H9 (cell line): ENCODE results near the gene LRMDA. TPM values are rescaled to one million over a fixed set of nuclear protein-coding genes. Genes with fewer than 3 reads are reported as not detected.

Experiments
- DNase-seq: peaks from one replicate; pipeline ENCODE4 v3.0.0-alpha.2; 2017
- H2AFZ ChIP-seq: one replicate; pipeline ENCODE4 v1.6.1; 2013; ENCODE audit warnings: mild to moderate bottlenecking, low read length, control low read depth, moderate library complexity
- H2AK5ac ChIP-seq: 2 replicates; pipeline ENCODE4 v1.6.1; 2013; ENCODE audit warnings: low read length, control low read depth, mixed read lengths; ENCODE audit not compliant: insufficient read length
- H2BK120ac ChIP-seq: one replicate; pipeline ENCODE4 v1.6.1; 2013; ENCODE audit warnings: low read depth, mild to moderate bottlenecking, low read length, control low read depth, inconsistent platforms; ENCODE audit not compliant: poor library complexity, severe bottlenecking
- H2BK12ac ChIP-seq: 2 replicates; pipeline ENCODE4 v1.6.1; 2013; ENCODE audit warnings: low read length, control low read depth, mixed read lengths, low read depth; ENCODE audit not compliant: insufficient read length
- H2BK15ac ChIP-seq: 2 replicates; pipeline ENCODE4 v1.6.1; 2013; ENCODE audit warnings: low read depth, low read length, control low read depth
- H2BK20ac ChIP-seq: one replicate; pipeline ENCODE4 v1.6.1; 2013; ENCODE audit warnings: low read depth, mild to moderate bottlenecking, low read length, control low read depth, inconsistent platforms; ENCODE audit not compliant: poor library complexity, severe bottlenecking
- H2BK5ac ChIP-seq: 2 replicates; pipeline ENCODE4 v1.6.1; 2013; ENCODE audit warnings: low read length, control low read depth, mixed read lengths; ENCODE audit not compliant: insufficient read length
- H3K14ac ChIP-seq: 2 replicates; pipeline ENCODE4 v1.6.1; 2013; ENCODE audit warnings: low read length, control low read depth; ENCODE audit not compliant: insufficient read depth
- H3K18ac ChIP-seq: 2 replicates; pipeline ENCODE4 v1.6.1; 2013; ENCODE audit warnings: low read depth, mild to moderate bottlenecking, mixed read lengths, low read length, control low read depth; ENCODE audit not compliant: insufficient read length
- H3K23ac ChIP-seq: 2 replicates; pipeline ENCODE4 v1.6.1; 2013; ENCODE audit warnings: low read length, control low read depth, mixed read lengths, low read depth; ENCODE audit not compliant: insufficient read length
- H3K23me2 ChIP-seq: 2 replicates; pipeline ENCODE4 v1.6.1; 2013; ENCODE audit warnings: low read depth, mild to moderate bottlenecking, mixed read lengths, low read length, control low read depth; ENCODE audit not compliant: insufficient read length, poor library complexity, severe bottlenecking
- H3K27ac ChIP-seq: 2 replicates; pipeline ENCODE4 v1.5.1; 2013; ENCODE audit warnings: low read length, control low read depth, mixed read lengths, low read depth; ENCODE audit not compliant: insufficient read length
- H3K27me3 ChIP-seq: 2 replicates; pipeline ENCODE4 v1.6.1; 2013; ENCODE audit warnings: low read length, control low read depth, inconsistent platforms; ENCODE audit not compliant: insufficient read depth
- H3K4ac ChIP-seq: 2 replicates; pipeline ENCODE4 v1.6.1; 2013; ENCODE audit warnings: low read depth, mild to moderate bottlenecking, control low read depth, inconsistent platforms, low read length, moderate library complexity
- H3K4me1 ChIP-seq: 2 replicates; pipeline ENCODE4 v1.6.1; 2013; ENCODE audit warnings: low read length, control low read depth, inconsistent platforms; ENCODE audit not compliant: insufficient read depth
- H3K4me2 ChIP-seq: 2 replicates; pipeline ENCODE4 v1.6.1; 2013; ENCODE audit warnings: low read length, control low read depth, mixed read lengths; ENCODE audit not compliant: insufficient read length, insufficient read depth
- H3K56ac ChIP-seq: 2 replicates; pipeline ENCODE4 v1.6.1; 2013; ENCODE audit warnings: low read depth, mild to moderate bottlenecking, mixed read lengths, low read length, control low read depth; ENCODE audit not compliant: insufficient read length
- H3K79me1 ChIP-seq: 2 replicates; pipeline ENCODE4 v1.6.1; 2013; ENCODE audit warnings: low read depth, mild to moderate bottlenecking, moderate library complexity, low read length, control low read depth, inconsistent platforms; ENCODE audit not compliant: insufficient read depth, poor library complexity, severe bottlenecking
- H3K79me2 ChIP-seq: 2 replicates; pipeline ENCODE4 v1.6.1; 2013; ENCODE audit warnings: low read length, control low read depth, inconsistent platforms; ENCODE audit not compliant: insufficient read depth
- H3K9ac ChIP-seq: 2 replicates; pipeline ENCODE4 v1.6.1; 2013; ENCODE audit warnings: low read length, control low read depth, mixed read lengths; ENCODE audit not compliant: insufficient read length; ENCODE audit errors: extremely low read depth
- H3K9me3 ChIP-seq: one replicate; pipeline ENCODE4 v1.6.1; 2013; ENCODE audit warnings: low read depth, low read length, inconsistent platforms; ENCODE audit not compliant: control insufficient read depth
- H3T11ph ChIP-seq: one replicate; pipeline ENCODE4 v1.6.1; 2013; ENCODE audit warnings: mild to moderate bottlenecking, low read length, control low read depth, inconsistent platforms
- H4K20me1 ChIP-seq: one replicate; pipeline ENCODE4 v1.6.1; 2013; ENCODE audit not compliant: control insufficient read depth, insufficient read length, insufficient read depth
- H4K5ac ChIP-seq: 2 replicates; pipeline ENCODE4 v1.6.1; 2013; ENCODE audit warnings: low read depth, mild to moderate bottlenecking, mixed read lengths, low read length, control low read depth; ENCODE audit not compliant: insufficient read length
- H4K8ac ChIP-seq: replicated peaks from 2 replicates; pipeline ENCODE4 v1.6.1; 2013; ENCODE audit warnings: low read length, control low read depth, mixed read lengths, low read depth; ENCODE audit not compliant: insufficient read length
- H4K91ac ChIP-seq: 2 replicates; pipeline ENCODE4 v1.6.1; 2013; ENCODE audit warnings: low read depth, mild to moderate bottlenecking, moderate library complexity, mixed read lengths, low read length, control low read depth; ENCODE audit not compliant: insufficient read length
- H3K27ac Mint-ChIP-seq, 3 experiments: 2 replicates in 2 of 3; 3 replicates in 1 of 3; pipeline ENCODE4 v1.8.0; 2020 to 2021; ENCODE audit warnings: mixed read lengths in 3 of 3, mild to moderate bottlenecking in 1 of 3, moderate library complexity in 1 of 3
- H3K27me3 Mint-ChIP-seq: 2 replicates; pipeline ENCODE4 v1.8.0; 2021; ENCODE audit warnings: low read depth, mild to moderate bottlenecking, moderate library complexity, mixed read lengths
- H3K36me3 Mint-ChIP-seq, 3 experiments: 2 replicates in 2 of 3; 3 replicates in 1 of 3; pipeline ENCODE4 v1.8.0; 2020 to 2021; ENCODE audit warnings: low read depth in 3 of 3, mixed read lengths in 3 of 3; ENCODE audit not compliant: insufficient read depth in 1 of 3
- H3K4me1 Mint-ChIP-seq, 2 experiments: 2 replicates each; pipeline ENCODE4 v1.8.0; 2020; ENCODE audit warnings: mixed read lengths in 2 of 2
- H3K4me3 Mint-ChIP-seq, 2 experiments: 2 replicates in 1 of 2; 3 replicates in 1 of 2; pipeline ENCODE4 v1.8.0; 2020 to 2021; ENCODE audit warnings: mild to moderate bottlenecking in 2 of 2, mixed read lengths in 2 of 2, moderate library complexity in 1 of 2
- H3K9me3 Mint-ChIP-seq, 2 experiments: 2 replicates in 1 of 2; 3 replicates in 1 of 2; pipeline ENCODE4 v1.8.0; 2020; ENCODE audit warnings: mild to moderate bottlenecking in 2 of 2, mixed read lengths in 2 of 2, moderate library complexity in 1 of 2
- WGBS: extraction: QIAGEN DNeasy Blood & Tissue Kit; methylation state at CpG from one replicate; pipeline ENCODE4 v1.1.7; 2013; ENCODE audit warnings: missing lambda C conversion rate, low lambda C conversion rate, mixed read lengths; ENCODE audit not compliant: insufficient read length; ENCODE audit errors: extremely low coverage; 5-methylcytosine and 5-hydroxymethylcytosine counted together
- total RNA-seq: library from RNA; stranded (reverse); gene quantifications from 2 replicates; pipeline ENCODE4 v1.2.1, GENCODE V29; 2021
- TF ChIP-seq, protein P1 (sequence below): fragments of 200-600 bp; sonication (generic); conservative IDR thresholded peaks from 3 replicates; pipeline ENCODE4 v1.8.0; 2021; ENCODE audit warnings: antibody characterized with exemption, mild to moderate bottlenecking

LRMDA gene
- total RNA-seq, 1 experiment from 2014 or later, result 1.8 TPM

GRCh38 chr10:75884808-75885207, 453.4 kb downstream of the LRMDA start:
- TF ChIP-seq, protein P1, sequence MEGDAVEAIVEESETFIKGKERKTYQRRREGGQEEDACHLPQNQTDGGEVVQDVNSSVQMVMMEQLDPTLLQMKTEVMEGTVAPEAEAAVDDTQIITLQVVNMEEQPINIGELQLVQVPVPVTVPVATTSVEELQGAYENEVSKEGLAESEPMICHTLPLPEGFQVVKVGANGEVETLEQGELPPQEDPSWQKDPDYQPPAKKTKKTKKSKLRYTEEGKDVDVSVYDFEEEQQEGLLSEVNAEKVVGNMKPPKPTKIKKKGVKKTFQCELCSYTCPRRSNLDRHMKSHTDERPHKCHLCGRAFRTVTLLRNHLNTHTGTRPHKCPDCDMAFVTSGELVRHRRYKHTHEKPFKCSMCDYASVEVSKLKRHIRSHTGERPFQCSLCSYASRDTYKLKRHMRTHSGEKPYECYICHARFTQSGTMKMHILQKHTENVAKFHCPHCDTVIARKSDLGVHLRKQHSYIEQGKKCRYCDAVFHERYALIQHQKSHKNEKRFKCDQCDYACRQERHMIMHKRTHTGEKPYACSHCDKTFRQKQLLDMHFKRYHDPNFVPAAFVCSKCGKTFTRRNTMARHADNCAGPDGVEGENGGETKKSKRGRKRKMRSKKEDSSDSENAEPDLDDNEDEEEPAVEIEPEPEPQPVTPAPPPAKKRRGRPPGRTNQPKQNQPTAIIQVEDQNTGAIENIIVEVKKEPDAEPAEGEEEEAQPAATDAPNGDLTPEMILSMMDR, result no peak

More at GRCh38 chr10:75884808-75885207, 453.4 kb downstream of the LRMDA start:
- Histone ChIP-seq H3K9ac (no peak overlapping the region), H3T11ph (no peak overlapping the region), H2AFZ (no peak overlapping the region), H4K20me1 (no peaks in the 10 kb centered on the region), H3K56ac (no peak overlapping the region), H3K4me2 (no peak overlapping the region), H2BK120ac (no peak overlapping the region), H2BK15ac (no peak overlapping the region), H4K8ac (no peak overlapping the region), H3K27ac (no peak overlapping the region), H2BK20ac (no peak overlapping the region), H3K79me1 (no peaks in the 10 kb centered on the region), H3K18ac (no peak overlapping the region), H3K4ac (no peak overlapping the region), H3K4me1 (peaks cover 2% of the 10 kb centered on the region; the same call in 1 of the 2 replicates), H4K5ac (no peak overlapping the region), H3K79me2 (no peaks in the 10 kb centered on the region), H3K14ac (no peak overlapping the region; the same call in 1 of the 2 replicates), H3K23ac (no peak overlapping the region), H3K9me3 (no peaks in the 10 kb centered on the region), H4K91ac (no peak overlapping the region), H2AK5ac (no peak overlapping the region), H2BK12ac (no peak overlapping the region), H3K27me3 (no peaks in the 10 kb centered on the region), H2BK5ac (no peak overlapping the region), H3K23me2 (no peaks in the 10 kb centered on the region)
- Mint-ChIP-seq H3K4me3 (no peak overlapping the region), H3K9me3 (no peaks in the 10 kb centered on the region), H3K27me3 (no peaks in the 10 kb centered on the region), H3K36me3 (no peaks in the 10 kb centered on the region), H3K27ac (no peak overlapping the region), H3K4me1 (no peaks in the 10 kb centered on the region)
- no CpG with 5 or more reads among the region's 5 CpGs for WGBS
- no peak for DNase-seq
